GM21717 (cell line): ENCODE results near the gene ZNF236.

Experiments
- ATAC-seq: cut with Tn5 transposase; IDR thresholded peaks from one replicate; pipeline ENCODE4 v1.9.1; 2021; ENCODE audit warnings: mild to moderate bottlenecking, moderate library complexity; ENCODE audit not compliant: unreplicated experiment

Gene ZNF236

DNA sequence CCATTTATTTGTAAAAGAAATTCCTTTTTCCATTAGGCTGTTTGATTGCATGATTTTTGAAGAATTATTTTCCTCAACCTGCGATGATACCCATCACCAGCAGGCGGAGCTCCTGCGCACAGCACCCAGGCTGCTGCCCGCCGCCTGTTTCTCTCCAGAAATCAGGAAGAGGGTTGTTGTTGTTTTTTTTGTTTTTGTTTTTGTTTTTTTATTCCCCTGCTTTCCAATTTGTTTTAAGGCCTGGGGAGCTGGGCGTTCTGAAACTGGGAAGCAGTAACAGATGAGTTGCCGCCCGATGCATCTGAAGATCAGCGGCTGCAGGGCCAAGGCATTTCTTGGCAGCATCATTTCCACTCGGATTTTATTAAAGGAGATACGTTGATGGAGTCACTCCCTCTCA, 178.2 kb downstream of the ZNF236 start:
- ATAC-seq = no peak

DNA sequence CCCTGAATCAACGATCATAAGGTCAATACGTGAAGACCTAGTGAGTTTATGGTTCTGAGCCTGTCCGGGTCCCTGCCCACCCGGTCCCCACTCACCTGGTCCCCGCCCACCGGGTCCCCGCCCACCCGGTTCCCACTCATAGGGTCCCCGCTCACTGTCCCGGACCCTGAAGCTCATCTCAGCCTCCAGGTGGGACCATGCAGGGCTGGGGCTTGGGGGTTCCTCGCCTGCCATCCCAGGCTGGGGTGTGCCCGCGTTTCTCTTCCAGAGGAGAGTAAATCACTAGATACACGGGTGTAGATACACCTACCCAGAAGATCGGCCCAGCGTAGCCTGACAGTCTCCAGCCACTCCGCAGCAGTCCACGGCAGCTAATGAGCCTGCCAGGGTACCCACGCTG, 178.7 kb downstream of the ZNF236 start:
- no peak for ATAC-seq

DNA sequence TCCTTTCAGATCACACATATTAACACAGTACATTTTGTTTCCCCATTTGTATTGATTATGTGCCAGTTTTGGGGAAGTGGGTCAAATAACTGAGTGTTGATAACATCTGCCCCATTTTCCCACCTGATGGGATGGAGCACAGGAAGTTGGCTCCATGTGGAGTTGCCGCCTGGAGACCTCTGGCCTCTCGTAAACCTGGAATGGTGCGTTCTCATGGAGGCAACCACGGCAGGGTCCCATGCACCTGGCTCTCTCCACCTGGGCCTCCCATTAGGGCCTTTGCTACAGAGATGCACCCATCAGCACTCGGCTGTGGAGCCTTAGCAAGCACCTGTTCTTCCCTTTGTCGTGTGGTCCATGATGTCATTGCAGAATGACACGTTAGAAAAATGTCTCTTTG, 179.6 kb downstream of the ZNF236 start:
- ATAC-seq = no peak

DNA sequence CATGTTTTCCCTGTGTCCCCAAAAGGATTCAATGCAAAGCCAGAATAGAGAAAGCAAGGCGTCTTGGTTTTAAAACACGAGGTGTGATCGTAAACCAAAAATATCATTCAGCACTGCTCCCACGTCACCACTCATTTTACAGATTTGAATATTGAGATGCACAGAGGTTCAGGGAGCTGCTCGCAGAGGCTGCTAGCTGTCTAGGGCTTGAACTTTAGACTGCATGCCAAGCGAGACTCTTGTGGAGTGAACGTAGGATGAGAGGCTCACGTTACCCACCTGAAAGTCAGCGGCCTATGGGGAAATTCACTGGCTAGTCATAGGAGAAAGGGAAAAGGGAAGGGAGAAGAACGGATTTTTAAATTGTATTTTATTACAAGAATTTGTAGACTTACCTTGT, 180.1 kb downstream of the ZNF236 start:
- ATAC-seq = no peak

DNA sequence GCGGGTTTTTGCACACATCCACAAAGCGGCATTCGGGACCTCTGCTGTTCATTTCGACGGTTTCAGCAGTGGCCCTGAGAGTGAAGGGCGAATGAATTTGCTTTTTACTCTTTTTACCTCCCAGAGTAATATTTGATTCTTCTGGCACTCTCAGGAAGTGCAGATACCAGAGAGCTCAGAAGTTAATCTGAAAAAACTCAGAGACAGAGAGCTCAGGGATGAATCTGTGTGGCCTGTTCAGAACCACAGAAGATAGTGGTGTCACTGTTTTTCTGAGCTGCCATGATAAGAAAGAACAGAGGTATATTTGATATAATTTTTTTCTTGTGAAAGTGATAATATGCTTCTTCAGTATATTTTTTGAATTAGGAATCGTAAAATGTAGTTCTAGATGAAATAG, 181.0 kb downstream of the ZNF236 start:
- no peak for ATAC-seq

DNA sequence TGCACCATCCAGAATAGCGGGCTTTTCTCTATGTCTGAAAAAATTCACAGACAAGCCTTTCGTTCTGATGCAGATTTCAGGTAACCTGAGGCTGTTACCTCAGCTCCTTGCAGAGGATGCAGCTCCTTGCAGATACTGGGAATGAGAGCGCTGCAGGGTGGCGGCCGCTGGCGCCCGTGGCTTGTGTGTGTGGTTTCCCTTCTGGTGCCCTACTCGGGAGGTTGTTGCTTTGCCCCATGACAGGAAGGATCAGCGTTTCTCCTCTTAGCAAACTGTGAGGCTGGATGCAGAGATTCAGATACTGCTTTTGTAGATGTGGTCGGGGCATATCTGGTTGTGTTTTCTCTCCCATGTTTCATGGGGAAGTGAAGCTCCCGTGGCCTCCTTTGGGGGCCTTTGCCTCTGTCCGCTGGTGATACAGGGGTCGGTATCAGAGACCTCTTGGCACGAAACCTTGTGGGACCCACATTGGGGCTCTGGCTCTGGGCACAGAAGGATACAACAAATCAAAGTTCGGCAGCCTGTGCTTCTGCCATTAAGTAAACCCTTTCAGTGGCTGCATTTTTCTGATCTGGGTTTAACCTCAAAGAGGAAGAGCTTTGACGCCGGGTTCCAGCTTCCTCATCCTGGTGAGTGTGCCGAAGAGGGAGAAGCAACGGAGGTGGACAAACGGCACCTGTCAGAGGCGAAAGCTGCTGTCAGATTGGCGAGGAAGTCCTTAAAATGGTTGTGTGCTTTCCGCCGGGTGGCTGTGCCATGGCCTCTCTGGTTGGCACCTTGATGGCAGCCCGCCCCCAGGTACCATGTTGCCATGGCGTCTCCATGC, 182.4 kb downstream of the ZNF236 start:
- no peak for ATAC-seq

DNA sequence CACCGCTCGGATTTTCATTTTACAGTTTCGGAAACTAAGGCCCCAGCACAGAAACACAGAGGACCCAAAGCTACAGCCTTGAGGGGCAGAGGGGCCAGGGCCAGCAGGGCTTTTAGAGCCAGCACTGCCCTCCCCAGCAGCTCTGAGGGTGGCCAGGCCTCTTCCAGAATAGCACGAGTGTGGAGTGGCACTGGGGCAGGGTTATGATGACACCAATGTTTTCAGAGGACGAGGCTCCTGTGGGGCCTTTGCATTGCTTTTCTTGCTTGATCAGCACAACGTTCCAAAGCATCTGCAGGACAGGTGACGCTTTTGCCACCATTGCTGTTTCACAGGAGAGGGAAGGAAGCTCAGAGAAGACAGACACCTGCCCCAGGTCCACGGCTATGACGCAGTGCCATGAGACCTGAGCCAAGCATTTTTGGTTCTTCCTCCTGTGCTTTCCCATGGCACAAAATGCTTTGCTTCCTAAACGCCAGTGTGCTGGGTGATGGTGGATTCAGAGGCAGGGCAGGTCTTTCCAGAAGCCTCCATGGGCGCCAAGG, 183.4 kb downstream of the ZNF236 start:
- no peak for ATAC-seq

DNA sequence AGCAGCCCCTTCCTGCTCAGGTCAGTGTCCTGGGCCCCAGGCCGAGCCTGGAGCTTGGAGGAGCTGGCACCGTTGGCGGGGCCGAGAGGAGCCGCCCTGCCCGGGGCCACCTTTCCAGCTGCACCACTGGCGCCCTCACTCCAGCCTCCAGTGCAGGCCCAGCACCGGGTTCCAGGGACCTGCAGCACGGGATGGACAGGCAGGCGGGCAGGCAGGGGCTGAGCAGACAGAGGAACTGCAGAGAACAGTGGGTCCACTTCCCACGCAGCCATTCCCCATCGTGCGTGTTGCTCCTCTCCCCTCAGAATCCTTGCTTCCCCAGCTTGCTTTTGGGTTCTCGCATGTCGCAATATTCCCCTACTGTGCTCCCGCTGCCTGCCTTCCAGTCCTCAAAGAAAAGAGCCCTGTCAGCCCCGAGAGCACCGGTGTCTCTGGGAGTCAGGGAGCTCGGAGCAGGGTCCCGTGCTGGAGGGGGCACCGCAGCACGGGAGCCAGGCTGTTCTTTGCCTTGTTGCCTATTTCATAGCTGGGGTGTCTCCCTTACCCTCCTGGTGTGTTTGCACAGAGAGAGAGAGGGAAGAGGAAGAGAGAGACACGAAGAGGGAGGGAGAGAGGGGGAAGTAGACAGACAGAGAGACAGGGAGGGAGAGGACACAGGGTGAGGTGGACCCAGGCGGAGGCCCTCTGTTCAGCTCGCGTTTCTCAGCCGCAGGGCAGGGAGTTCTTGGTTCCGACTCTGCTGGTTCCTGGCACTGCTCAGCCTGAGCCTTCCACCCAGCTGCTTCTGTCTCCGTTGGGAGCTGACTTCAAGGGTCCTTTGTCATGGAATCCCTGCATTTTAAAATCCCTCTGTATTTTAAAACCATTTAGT, 184.2 kb downstream of the ZNF236 start:
- ATAC-seq = no peak

DNA sequence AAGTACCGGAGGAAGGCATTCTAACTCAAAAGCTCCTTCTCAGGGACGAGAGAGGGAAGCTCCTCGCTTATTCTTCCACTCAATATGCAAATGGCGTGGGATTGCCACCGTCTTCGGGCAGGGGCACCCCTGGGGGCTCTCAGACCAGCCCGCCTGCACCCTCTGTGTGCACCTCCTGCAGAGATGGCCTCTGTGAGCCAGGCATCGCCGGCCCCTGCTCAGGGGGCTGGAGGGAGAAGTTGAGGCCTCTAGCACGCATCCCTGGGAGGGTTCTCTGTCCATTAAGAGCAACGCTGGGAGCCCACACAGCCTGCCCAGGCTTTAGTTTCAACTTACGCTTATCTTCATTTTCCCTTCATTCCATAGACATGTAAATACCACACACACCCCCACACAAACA, 184.9 kb downstream of the ZNF236 start:
- no peak for ATAC-seq

DNA sequence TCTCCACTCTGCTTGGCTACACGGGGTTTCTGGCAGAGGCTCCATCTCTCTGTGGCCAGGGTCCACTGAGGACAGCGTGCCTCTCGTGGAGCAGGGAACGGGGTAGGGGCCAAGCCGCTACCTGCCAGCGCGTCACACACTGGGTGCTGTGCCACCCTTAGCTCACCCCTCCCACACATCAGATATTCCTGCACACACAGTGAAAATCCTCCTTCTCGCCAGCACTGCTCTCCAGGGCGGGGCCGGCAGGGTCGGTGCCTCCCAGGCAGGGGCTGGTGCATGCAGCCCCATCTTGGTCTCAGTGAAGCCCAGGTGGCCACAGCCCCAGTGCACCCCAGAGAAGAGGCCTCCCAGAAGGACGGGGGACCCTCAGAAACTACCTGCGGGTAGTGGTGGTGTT, 185.6 kb downstream of the ZNF236 start:
- ATAC-seq = no peak

DNA sequence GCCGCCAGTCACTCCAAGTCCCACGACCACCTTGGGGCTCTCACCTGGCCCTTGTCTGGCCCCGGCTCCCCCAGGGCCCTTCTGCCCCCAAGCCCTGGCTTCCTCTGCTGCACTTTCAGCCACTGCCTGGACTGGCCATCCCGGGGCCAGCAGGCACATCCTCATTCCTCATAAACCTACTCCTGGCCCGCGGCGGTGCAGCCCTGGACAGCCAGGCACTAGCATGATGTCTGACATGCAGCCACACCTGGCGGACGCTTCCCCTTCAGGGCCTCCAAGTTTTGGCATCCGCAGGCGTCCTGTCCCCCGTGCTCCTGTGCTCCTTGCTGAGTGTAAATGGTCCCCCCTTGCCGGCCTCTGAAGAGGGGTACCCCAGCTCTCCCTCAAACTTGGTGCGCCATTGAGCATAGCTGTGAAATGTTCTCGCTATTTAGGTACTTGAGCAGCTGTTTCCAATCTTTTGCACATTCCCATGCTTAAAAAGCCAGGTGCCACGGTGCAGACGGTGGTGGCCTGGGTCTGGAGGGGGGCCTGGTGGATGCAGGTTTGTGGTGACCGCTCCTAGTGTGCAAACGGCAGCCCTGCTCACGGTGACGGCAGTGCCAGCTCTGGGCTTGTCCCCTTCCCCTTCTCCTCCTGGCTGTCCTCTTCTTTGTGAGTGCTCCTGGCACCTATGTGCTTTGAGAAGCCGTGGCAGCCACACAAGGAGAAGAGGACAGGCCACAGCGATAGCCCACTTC, 186.4 kb downstream of the ZNF236 start:
- ATAC-seq = no peak

DNA sequence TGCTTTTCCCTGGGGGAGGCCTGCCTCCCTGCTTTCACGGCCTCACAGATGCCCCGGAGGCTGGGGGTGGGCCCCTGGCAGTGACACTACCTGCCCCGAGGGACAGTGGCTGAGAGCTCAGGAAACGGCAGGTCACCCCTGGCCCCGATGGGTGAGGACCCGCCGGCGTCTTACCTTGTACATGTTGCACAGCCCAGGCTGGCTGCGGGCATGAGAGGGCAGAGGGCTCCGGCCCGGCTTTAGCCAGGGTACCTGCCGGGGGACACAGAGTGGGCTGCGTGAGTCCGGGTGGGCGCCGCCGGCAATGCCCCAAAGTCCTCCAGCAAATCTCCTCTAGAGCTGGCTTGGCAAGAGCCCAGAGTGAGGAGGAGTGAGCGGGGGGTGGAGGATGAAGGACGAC, 187.3 kb downstream of the ZNF236 start:
- ATAC-seq = no peak

DNA sequence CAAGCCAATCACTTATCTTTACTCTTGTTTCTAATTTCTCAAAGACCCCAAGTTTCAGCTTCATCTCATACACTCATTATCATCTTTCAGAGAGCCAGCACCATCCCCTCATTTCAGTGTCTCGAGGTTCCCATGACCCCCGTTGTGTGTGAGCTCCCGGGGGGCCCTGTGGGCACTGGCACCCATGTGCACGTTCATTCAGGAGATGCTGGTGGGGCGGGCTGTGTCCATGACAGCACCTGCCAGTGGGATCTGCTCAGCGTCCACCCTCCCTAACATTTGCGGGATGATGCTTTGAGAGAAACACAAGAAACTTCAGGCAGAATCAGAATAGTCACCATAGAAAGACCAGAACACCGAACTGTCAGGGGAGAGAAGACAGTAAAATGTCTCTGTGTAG, 189.8 kb downstream of the ZNF236 start:
- no peak for ATAC-seq

DNA sequence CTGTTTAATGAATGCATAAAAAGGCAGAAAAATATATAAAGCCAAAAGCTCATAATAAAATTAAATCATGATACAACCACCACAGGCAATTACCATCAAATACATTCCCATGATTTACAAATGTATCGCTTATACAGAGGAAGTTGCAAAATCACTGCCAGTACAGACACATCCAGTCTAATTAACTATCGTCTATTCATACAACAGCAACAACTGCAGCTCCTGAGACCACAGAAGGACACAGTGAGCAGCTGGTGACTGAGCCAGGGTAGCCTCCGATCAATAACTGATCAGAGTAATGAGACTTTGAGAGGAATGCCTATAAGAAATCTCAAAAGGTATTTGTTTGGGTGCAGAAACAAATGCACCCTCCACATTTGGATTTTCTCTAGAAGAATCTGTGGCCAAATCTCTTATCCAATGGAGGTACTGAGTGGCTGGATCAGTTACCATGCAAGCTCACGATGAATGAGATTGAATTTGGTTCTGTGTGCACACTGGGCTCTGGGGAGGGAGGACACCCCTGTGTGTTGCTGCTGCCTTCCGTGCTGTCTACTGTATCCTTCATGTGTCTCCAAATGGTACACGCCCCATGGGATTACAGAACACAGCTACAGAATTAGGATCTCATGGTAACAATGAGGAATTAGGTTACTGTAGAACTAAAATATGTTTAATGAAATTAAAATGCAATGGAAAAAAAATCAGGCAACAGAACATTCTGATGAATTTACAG, 190.6 kb downstream of the ZNF236 start:
- no peak for ATAC-seq

DNA sequence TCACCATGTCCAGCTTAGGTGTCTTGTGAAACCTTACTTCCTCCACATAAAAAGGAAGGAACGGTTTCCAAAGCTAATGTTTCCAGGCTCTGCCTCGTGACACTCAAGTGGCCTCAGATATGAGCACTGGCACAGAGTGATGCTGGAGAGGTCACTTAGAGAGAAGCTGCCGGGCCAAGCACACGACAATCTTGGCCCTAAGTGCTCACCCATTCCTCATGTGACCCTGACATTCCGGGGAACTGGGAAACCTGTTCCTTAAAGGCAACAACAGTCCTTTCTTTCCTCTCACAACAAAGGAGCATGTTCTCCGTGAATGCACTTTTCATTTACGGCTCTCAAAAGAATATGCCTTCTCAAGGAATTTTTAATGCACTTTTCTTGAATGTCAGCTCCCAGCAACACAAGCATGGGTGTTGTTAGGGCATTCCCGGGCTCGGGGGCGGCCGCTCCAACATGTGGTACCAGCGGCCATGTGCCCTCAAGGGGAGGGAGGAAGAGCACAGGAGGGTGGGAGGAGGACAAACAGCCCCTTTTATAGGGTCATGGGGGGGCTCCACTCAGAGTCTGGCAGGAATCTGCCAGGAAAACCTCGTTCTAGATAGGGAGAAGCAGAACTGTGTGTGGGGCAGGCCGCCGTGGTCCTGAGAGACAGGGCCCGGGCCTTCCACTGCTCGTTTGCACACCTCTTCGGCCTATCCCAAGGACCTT, 191.6 kb downstream of the ZNF236 start:
- no peak for ATAC-seq

DNA sequence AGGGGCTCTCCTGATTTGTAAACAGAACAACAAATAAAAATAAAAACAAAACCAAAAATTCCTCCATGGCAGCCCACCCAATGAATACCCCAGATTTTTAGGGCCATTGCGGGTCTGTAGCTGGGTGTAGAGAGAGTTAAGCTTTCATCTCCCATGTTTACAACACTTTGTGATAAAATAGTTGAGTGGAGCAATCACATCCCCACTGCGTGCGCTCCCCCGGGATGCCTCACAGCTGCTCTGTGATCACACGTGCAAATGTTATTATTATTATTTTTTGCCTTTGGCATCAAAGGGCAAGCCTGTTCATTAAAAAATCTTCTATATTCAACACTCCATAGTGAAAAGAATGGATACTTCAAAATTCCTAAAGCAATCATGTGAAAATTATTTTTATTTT, 192.2 kb downstream of the ZNF236 start:
- no peak for ATAC-seq

DNA sequence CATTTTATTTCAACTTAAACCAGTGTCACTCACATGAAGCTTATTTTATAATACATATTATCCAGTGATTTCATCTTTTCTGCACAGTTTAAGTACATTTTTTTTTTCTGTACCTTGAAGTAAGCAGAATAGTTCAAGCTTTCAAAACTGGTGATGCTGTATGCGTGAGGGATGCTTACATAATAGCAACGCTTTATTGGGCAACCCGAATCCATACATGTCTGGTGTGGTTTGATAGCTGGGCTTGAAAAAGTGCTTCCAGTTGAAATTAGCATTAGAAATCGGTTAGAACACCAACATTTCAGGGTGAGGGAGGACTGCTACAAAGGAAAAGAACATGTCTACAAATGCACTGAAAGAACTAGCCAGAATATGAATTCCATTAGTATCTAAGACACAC, 192.8 kb downstream of the ZNF236 start:
- no peak for ATAC-seq

DNA sequence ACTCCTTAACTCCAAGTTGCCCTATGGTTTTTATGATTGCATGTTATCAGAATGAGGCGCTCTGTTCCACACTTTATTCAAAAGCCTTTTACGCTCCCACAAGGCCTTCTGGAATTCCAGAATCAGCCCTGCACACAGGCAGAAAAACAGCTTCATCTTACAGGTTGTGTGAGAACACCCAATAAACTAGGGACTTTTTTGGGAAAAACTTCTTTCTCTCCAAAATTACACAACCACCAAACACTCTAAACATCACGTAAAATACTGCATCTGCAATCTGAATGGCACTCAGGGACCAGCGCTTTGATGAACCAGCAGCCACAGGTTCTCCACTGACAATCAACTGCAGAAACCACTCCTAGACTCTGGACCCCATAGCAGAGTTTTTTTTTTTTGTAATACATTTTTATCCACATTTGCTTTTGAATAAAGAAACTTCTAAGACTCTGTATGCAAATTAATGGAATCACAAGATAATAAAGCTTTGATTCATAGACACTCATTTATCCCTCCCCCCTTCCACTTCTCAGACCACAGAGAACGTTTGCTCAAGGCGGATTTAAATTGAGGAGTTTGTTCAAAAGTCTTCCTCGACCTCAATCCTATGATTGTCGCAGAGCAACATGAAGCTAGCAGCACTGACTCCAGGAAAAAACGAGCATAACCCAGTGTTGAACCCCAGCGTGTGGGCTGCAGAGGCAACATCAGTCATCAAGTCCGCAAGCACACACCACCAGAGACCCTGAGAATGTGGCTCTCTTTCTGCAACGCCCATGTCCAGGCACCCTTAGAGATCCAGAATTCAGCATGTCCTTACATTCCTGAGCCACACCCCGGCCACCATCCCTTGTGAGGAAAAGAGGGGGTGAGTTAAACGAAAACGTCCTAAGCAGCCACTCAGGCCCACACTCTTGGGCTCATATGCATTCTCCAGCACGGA, 193.7 kb downstream of the ZNF236 start:
- no peak for ATAC-seq

DNA sequence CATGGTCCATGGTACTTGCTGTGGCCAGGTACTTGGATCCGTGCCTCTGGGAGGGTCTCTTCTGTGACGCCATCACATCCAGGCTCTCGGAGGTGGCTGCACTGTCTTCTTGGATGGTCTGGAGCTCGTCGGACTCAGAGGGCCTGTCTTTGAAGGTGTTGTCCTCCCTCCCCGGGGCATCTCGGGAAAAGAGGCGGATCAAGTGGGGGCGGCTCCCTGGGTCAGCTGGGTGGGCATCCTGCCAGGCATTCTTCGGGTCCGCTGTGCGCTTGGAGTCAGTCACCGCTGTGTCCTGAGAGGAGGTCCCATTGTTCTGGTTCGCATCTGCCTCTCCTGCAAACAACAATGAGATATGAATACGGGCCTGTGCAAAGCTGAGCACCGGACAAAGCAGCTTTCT, 194.6 kb downstream of the ZNF236 start:
- no peak for ATAC-seq
